HepG2 (cell line): ENCODE measurements around the gene ABHD1. TPM values are rescaled to one million over a fixed set of nuclear protein-coding genes. Genes with fewer than 3 reads are reported as not detected.

Source experiments
- ATAC-seq: fragments of 200-7000 bp; cut with Tn5 transposase; 3 replicates; pipeline ENCODE4 v1.9.1; 2020; ENCODE audit warnings: mild to moderate bottlenecking, moderate library complexity
- BruUV-seq: library from RNA; stranded (reverse); fragments of 400-500 nt; replicated peaks from 2 replicates; lab custom pipeline; 2021; lab: Mats Ljungman, UMichigan
- CTCF ChIA-PET: fragments of 300-600 bp; formaldehyde crosslinking; extraction: SDS; loops from one replicate; lab custom pipeline; 2021; ENCODE audit warnings: low total read pairs, inconsistent platforms, low intra/inter-chr PET ratio; lab: Yijun Ruan, JAX
- POLR2A ChIA-PET: fragments of 350-600 bp; sonication (Branson Sonifier 250); formaldehyde crosslinking; loops from one replicate; lab custom pipeline; 2020; ENCODE audit warnings: antibody characterized with exemption, inconsistent platforms; lab: Yijun Ruan, JAX
- DNase-seq: peaks from one replicate; pipeline ENCODE4 v3.0.0-alpha.2; 2015; ENCODE audit warnings: low spot score
- FAIRE-seq: peaks from 3 replicates; lab custom pipeline; 2011; peaks lifted over from hg19 to GRCh38; lab: Jason Lieb, UNC
- H2AFZ ChIP-seq: one replicate; pipeline ENCODE4 v1.6.1; 2011; ENCODE audit warnings: low read length, inconsistent platforms
- H3K27ac ChIP-seq: fragments of 300-600 bp; 3 replicates; pipeline ENCODE4 v1.8.0; 2011; ENCODE audit warnings: mixed run types, mild to moderate bottlenecking, mixed read lengths, low read length, inconsistent platforms; ENCODE audit not compliant: insufficient read depth; ENCODE audit errors: extremely low read length
- H3K27me3 ChIP-seq, 2 experiments: fragments of 200-600 bp in 1 of 2; 2 replicates in 1 of 2; 3 replicates in 1 of 2; pipeline versions ENCODE4 v1.6.0 to v1.8.0; 2011; ENCODE audit warnings: low read length in 2 of 2, mild to moderate bottlenecking in 2 of 2, moderate library complexity in 2 of 2, inconsistent platforms in 1 of 2; ENCODE audit not compliant: insufficient read depth in 2 of 2, control insufficient read depth in 1 of 2
- H3K36me3 ChIP-seq, 2 experiments: fragments of 200-600 bp in 1 of 2; replicated peaks in 1 of 2; 2 replicates in 1 of 2; 3 replicates in 1 of 2; pipeline versions ENCODE4 v1.5.1 to v1.8.0; 2011; ENCODE audit warnings: low read length in 2 of 2, inconsistent platforms in 1 of 2; ENCODE audit not compliant: insufficient read depth in 2 of 2, control insufficient read depth in 1 of 2
- H3K4me1 ChIP-seq: 2 replicates; pipeline ENCODE4 v1.5.1; 2012; ENCODE audit warnings: low read length, inconsistent platforms; ENCODE audit not compliant: insufficient read depth
- H3K4me2 ChIP-seq: 2 replicates; pipeline ENCODE4 v1.6.0; 2011; ENCODE audit warnings: low read depth, low read length, inconsistent platforms
- H3K4me3 ChIP-seq, 3 experiments: fragments of 200-600 bp in 1 of 3; sonication (generic), shearing (Covaris generic) in 1 of 3; replicated peaks in 1 of 3; 2 replicates each; pipeline ENCODE4 v1.5.1; 2011 to 2016; ENCODE audit warnings: low read length in 3 of 3, inconsistent platforms in 2 of 3, low read depth in 2 of 3, mild to moderate bottlenecking in 2 of 3, control low read depth in 1 of 3, mixed read lengths in 1 of 3; ENCODE audit not compliant: insufficient read depth in 1 of 3
- H3K79me2 ChIP-seq: one replicate; pipeline ENCODE4 v1.6.1; 2011; ENCODE audit warnings: low read length, inconsistent platforms; ENCODE audit not compliant: insufficient read depth
- H3K9ac ChIP-seq: 2 replicates; pipeline ENCODE4 v1.6.0; 2011; ENCODE audit warnings: mild to moderate bottlenecking, low read depth, low read length, inconsistent platforms; ENCODE audit not compliant: insufficient read depth
- H3K9me3 ChIP-seq: 2 replicates; pipeline ENCODE4 v1.5.1; 2012; ENCODE audit warnings: mild to moderate bottlenecking, low read length
- H4K20me1 ChIP-seq: 2 replicates; pipeline ENCODE4 v1.6.0; 2011; ENCODE audit warnings: inconsistent platforms, mild to moderate bottlenecking, low read length, moderate library complexity; ENCODE audit not compliant: insufficient read depth
- EED ChIP-seq: sonication (generic); formaldehyde crosslinking; IDR thresholded peaks from 2 replicates; pipeline ENCODE4 v1.5.0; 2020; ENCODE audit warnings: mild to moderate bottlenecking, missing genetic modification reagents
- FOXC1 ChIP-seq: sonication (generic); formaldehyde crosslinking; IDR thresholded peaks from 2 replicates; pipeline ENCODE4 v1.8.0; 2022; ENCODE audit warnings: mild to moderate bottlenecking, missing genetic modification reagents, borderline replicate concordance
- MAF1 ChIP-seq: sonication (generic); formaldehyde crosslinking; IDR thresholded peaks from 2 replicates; pipeline ENCODE4 v1.5.0; 2020; ENCODE audit warnings: missing genetic modification reagents, borderline replicate concordance
- MED13 ChIP-seq: sonication (generic); formaldehyde crosslinking; IDR thresholded peaks from 2 replicates; pipeline ENCODE4 v1.5.0; 2020; ENCODE audit warnings: missing genetic modification reagents
- SNRNP70 ChIP-seq: fragments of 200-400 bp; formaldehyde crosslinking; IDR thresholded peaks from 2 replicates; pipeline ENCODE4 v1.6.1; 2017; ENCODE audit warnings: mild to moderate bottlenecking, low read depth, low read length, moderate library complexity
- U2AF2 ChIP-seq: fragments of 200-400 bp; formaldehyde crosslinking; IDR thresholded peaks from 2 replicates; pipeline ENCODE4 v1.6.1; 2017; ENCODE audit warnings: low read depth, mild to moderate bottlenecking, low read length
- ZFX ChIP-seq: sonication (generic); formaldehyde crosslinking; IDR thresholded peaks from 2 replicates; pipeline ENCODE4 v1.4.0; 2020; ENCODE audit warnings: mild to moderate bottlenecking, low read depth, missing genetic modification reagents, moderate library complexity
- ZNF232 ChIP-seq: sonication (generic); formaldehyde crosslinking; IDR thresholded peaks from 2 replicates; pipeline ENCODE4 v1.4.0; 2020; ENCODE audit warnings: missing genetic modification reagents, borderline replicate concordance
- ZNF564 ChIP-seq: sonication (generic); formaldehyde crosslinking; IDR thresholded peaks from 2 replicates; pipeline ENCODE4 v1.8.1; 2023; ENCODE audit warnings: mild to moderate bottlenecking, missing genetic modification reagents
- WGBS: methylation state at CpG from one replicate; pipeline ENCODE4 v1.1.6; 2017; ENCODE audit warnings: low lambda C conversion rate; 5-methylcytosine and 5-hydroxymethylcytosine counted together
- in situ Hi-C: cut with HindIII; loops from 2 replicates; pipeline ENCODE4 v1.10.0; 2017; ENCODE audit warnings: low pct_unique_long_range_greater_than_20kb; ENCODE audit not compliant: extremely low pct_ligation_motif_present
- intact Hi-C: fragments of 100-400 bp; cut with micrococcal nuclease; formaldehyde crosslinking; loops from one replicate; pipeline ENCODE4 v1.10.0; 2022; ENCODE audit not compliant: unreplicated experiment
- polyA plus RNA-seq, 8 experiments: library from polyadenylated mRNA; depleted of rRNA in 3 of 8; stranded (reverse) in 7 of 8; unstranded in 1 of 8; fragments of >200 nt; fragmentation: Illumina TruSeq in 4 of 8; extraction: Trizol in 4 of 8; gene quantifications; 2 replicates each; pipeline versions ENCODE4 v1.2.1 to v1.2.3, GENCODE V29; 2011 to 2016; ENCODE audit warnings: low read depth in 4 of 8, missing spikeins in 1 of 8, mixed read lengths in 1 of 8; ENCODE audit not compliant: insufficient read depth in 1 of 8
- total RNA-seq, 5 experiments: library from RNA; depleted of rRNA; stranded (reverse); fragments of >200 nt; fragmentation: Illumina TruSeq; extraction: Trizol; gene quantifications; 2 replicates each; pipeline ENCODE4 v1.2.3, GENCODE V29; 2016; ENCODE audit warnings: low read depth in 1 of 5
- TF ChIP-seq, protein P1 (sequence below): sonication (generic); formaldehyde crosslinking; IDR thresholded peaks from 2 replicates; pipeline ENCODE4 v1.8.1; 2022; ENCODE audit warnings: low read depth, mild to moderate bottlenecking, missing genetic modification reagents

The ABHD1 gene
- total and polyA plus RNA-seq, 2 of the 13 experiments (the other 11 are each of a cell fraction or from before 2014, with no cell fraction given) = 0.04 to 0.81 TPM

DNA sequence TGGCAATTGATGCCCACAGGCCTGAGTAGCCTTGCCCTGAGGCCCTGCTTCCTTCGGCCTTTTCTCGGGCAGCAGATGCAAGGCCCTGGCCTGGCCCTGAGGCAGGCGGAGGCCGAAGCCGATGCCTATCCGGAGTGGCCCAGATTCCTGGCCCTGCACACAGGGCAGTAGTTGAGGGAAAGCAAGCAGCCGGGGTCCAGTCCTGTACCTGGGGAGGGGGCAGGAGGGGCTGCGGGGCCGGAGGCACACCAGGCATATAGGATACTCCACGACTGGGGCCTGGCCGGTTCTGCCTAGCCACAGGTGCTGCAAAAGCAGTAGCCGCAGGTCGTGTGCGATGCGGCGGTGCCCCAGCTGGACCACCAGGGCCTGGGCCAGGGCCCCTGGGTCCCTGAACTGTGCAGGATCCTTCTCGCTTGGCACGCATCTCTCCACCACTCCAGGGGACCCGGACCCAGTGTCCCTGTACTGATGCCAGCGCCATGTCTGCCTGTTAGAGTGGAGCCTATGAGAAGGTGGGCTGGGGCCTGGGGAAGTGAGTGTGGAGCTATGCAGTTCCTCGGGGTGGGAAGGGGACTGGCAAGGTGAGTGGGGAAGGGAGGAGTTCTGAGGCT lies 13.8 kb downstream of the ABHD1 start (continued):
- TF ChIP-seq ZFX (CRISPR knock-in tag) = 0 out of 2 replicates have a peak, but pooled peaks have one; percentile 31

DNA sequence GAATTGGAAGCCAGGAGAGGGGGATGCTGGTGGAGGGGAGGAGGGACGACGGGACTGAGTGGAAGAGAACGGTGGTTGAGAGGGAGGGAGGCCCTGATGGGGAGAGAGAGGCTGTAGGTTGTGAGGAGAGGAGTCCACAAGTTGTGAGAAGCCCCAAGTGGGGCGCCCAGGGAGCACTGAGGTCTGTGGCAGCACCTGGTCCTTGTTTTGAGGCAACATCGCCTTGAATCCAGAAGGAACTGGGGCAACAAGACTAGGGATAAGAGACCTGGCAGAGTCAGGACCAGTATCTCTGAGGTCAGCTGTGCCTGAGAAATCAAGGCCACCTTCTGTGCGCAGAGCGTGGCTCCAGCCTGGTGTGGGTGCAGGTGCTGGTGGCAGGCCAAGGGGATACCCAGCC lies 14.5 kb downstream of the ABHD1 start:
- peaks cover 33% of the 10 kb centered on the region for H3K4me1 ChIP-seq
- no peaks in the 10 kb centered on the region; the same call in 1 of the 2 replicates for H4K20me1 ChIP-seq
- H3K4me2 ChIP-seq = no peak overlapping the region
- no peak overlapping the region for H3K9ac ChIP-seq
- ChIA-PET POLR2A (interaction anchor here (0.6 to 2.2 kb wide), 2 partner anchors 15 to 39 kb away, joined by 4 to 7 read pairs; partner anchors contain the start of gene ABHD1), CTCF (no interaction called here)
- peaks cover 13% of the 10 kb centered on the region for H3K79me2 ChIP-seq
- intact Hi-C loops = no loop called here
- FAIRE-seq (no peak), ATAC-seq (no peak), DNase-seq (no peak)
- no peak overlapping the region for H3K27ac ChIP-seq
- TF ChIP-seq MAF1 (CRISPR knock-in tag) (no peak), FOXC1 (CRISPR knock-in tag) (0 out of 2 replicates have a peak, but pooled peaks have one; percentile 8), ZNF232 (CRISPR knock-in tag) (no peak)
- peak overlapping the region; percentile 33 for H2AFZ ChIP-seq
- peaks cover 0 to 3% of the 10 kb centered on the region in 2 experiments; a peak in 2 of 5 replicates for H3K36me3 ChIP-seq
- peaks cover 6 to 21% of the 10 kb centered on the region in 2 experiments; a peak in 3 of 5 replicates for H3K27me3 ChIP-seq
- WGBS = 38% methylated on average over 7 of the region's 7 CpGs
- H3K4me3 ChIP-seq = no peak overlapping the region
- H3K9me3 ChIP-seq = no peaks in the 10 kb centered on the region
- no TSS peak for BruUV-seq
- in situ Hi-C loops = no loop called here

DNA sequence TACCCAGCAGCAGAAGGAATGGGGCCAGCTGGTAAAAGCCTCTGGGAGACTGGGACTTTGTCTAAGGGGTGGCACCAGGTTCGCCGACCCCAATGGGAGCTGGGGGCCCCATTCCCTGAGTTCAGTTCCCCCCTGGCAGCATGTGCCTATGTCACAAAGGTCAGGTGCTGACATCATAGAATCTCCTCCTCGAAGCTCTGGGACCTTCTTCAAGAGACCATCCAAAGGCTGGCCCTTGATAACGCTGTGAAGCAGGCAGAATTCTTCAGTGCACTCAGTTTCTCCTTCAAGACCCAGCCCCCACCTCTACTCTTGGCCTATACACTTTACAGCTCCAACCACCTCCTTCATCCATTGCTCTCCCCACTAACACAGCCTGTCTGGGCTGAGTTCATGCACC lies 15.7 kb downstream of the ABHD1 start, which contains the start of gene PRR30:
TSS of gene PRR30 (minus strand) at position 101 of the 400 bp plus-strand sequence. CDS start 1,081 bp downstream, outside the sequence.
- no peak for DNase-seq
- Histone ChIP-seq H3K9ac (no peak within 1 kb of the TSS), H2AFZ (no peak within 1 kb of the TSS), H3K4me3 (no peak within 1 kb of the TSS), H3K36me3 (no peaks in the 10 kb centered on the region), H4K20me1 (no peaks in the 10 kb centered on the region), H3K27ac (no peak within 1 kb of the TSS), H3K9me3 (no peaks in the 10 kb centered on the region), H3K27me3 (peaks cover 6 to 21% of the 10 kb centered on the region in 2 experiments; a peak in 3 of 5 replicates), H3K4me2 (no peak within 1 kb of the TSS), H3K79me2 (peaks cover 1% of the 10 kb centered on the region), H3K4me1 (peaks cover 28% of the 10 kb centered on the region)
- FAIRE-seq = no peak
- 27% methylated on average over 4 of the region's 4 CpGs for WGBS
- in situ Hi-C loops = no loop called here
- BruUV-seq = no TSS peak
- ChIA-PET POLR2A (interaction anchor here (1.3 kb wide), 1 partner anchor 16 kb away, joined by 4 read pairs; the partner anchor contains the start of gene ABHD1), CTCF (no interaction called here)
- intact Hi-C loops = no loop called here
- no peak for ATAC-seq
- TF ChIP-seq ZNF564 (no peak), EED (CRISPR knock-in tag) (no peak), U2AF2 (no peak), MED13 (CRISPR knock-in tag) (no peak), SNRNP70 (no peak)
- TF ChIP-seq, protein P1, sequence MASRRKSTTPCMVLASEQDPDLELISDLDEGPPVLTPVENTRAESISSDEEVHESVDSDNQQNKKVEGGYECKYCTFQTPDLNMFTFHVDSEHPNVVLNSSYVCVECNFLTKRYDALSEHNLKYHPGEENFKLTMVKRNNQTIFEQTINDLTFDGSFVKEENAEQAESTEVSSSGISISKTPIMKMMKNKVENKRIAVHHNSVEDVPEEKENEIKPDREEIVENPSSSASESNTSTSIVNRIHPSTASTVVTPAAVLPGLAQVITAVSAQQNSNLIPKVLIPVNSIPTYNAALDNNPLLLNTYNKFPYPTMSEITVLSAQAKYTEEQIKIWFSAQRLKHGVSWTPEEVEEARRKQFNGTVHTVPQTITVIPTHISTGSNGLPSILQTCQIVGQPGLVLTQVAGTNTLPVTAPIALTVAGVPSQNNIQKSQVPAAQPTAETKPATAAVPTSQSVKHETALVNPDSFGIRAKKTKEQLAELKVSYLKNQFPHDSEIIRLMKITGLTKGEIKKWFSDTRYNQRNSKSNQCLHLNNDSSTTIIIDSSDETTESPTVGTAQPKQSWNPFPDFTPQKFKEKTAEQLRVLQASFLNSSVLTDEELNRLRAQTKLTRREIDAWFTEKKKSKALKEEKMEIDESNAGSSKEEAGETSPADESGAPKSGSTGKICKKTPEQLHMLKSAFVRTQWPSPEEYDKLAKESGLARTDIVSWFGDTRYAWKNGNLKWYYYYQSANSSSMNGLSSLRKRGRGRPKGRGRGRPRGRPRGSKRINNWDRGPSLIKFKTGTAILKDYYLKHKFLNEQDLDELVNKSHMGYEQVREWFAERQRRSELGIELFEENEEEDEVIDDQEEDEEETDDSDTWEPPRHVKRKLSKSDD (CRISPR knock-in tag) = no peak
